ENCODE results near the gene C1orf159. TPM values are rescaled to one million over a fixed set of nuclear protein-coding genes. Genes with fewer than 3 reads are reported as not detected.

C1orf159 gene
- total RNA-seq, 1 donor from 2014 or later, result 8.0 TPM

GRCh38 chr1:1051127-1051810, 64.6 kb downstream of the C1orf159 start:
- H3K9me3 ChIP-seq (ENCODE audit: low read depth), result no peaks in the 10 kb centered on the region
- peaks cover 9% of the 10 kb centered on the region for H4K20me1 ChIP-seq (ENCODE audit: low read depth)
- H3K27ac ChIP-seq, result no peak overlapping the region
- no peak overlapping the region for H3K9ac ChIP-seq
- no peak overlapping the region for H3K27ac Mint-ChIP-seq
- H3K4me1 ChIP-seq, result no peaks in the 10 kb centered on the region
- H2AFZ ChIP-seq (replicated peaks), result no peak overlapping the region
- TF ChIP-seq EZH2phosphoT487 (IDR thresholded peaks at IDR 0.05) (no peak), CTCF (IDR thresholded peaks at IDR 0.05) (no peak), EZH2 (IDR thresholded peaks at IDR 0.05) (no peak)
- no peak for DNase-seq (ENCODE audit: low spot score)
- H3K27me3 Mint-ChIP-seq (ENCODE audit: insufficient read depth, low read depth), result peaks cover 5% of the 10 kb centered on the region
- H3K36me3 Mint-ChIP-seq, result peaks cover 11% of the 10 kb centered on the region
- H3K4me1 Mint-ChIP-seq, result no peaks in the 10 kb centered on the region
- no peaks in the 10 kb centered on the region for H3K9me3 Mint-ChIP-seq
- H3K36me3 ChIP-seq, result no peaks in the 10 kb centered on the region
- no peaks in the 10 kb centered on the region for H3K79me2 ChIP-seq (ENCODE audit: low read depth)
- no peak overlapping the region for H3K4me3 Mint-ChIP-seq
- no peaks in the 10 kb centered on the region for H3K27me3 ChIP-seq
- H3K4me3 ChIP-seq, result no peak overlapping the region
- peaks cover 3% of the 10 kb centered on the region for H3F3A ChIP-seq (ENCODE audit: low read depth)
- no peak overlapping the region for H3K4me2 ChIP-seq

GRCh38 chr1:1050577-1051052, 65.3 kb downstream of the C1orf159 start:
- H4K20me1 ChIP-seq (ENCODE audit: low read depth), result peaks cover 6% of the 10 kb centered on the region
- TF ChIP-seq EZH2phosphoT487 (IDR thresholded peaks at IDR 0.05), result no peak
- TF ChIP-seq EZH2 (IDR thresholded peaks at IDR 0.05), result no peak
- TF ChIP-seq CTCF (IDR thresholded peaks at IDR 0.05), result no peak
- no peak overlapping the region for H3K4me3 ChIP-seq
- no peaks in the 10 kb centered on the region for H3K4me1 ChIP-seq
- H3K27ac ChIP-seq, result no peak overlapping the region
- no peaks in the 10 kb centered on the region for H3K79me2 ChIP-seq (ENCODE audit: low read depth)
- no peaks in the 10 kb centered on the region for H3K27me3 ChIP-seq
- H3K9me3 ChIP-seq (ENCODE audit: low read depth), result no peaks in the 10 kb centered on the region
- no peak for DNase-seq (ENCODE audit: low spot score)
- H3K9ac ChIP-seq, result no peak overlapping the region
- H3K27me3 Mint-ChIP-seq (ENCODE audit: insufficient read depth, low read depth), result peaks cover 2% of the 10 kb centered on the region
- H3K4me1 Mint-ChIP-seq, result no peaks in the 10 kb centered on the region
- no peak overlapping the region for H3K27ac Mint-ChIP-seq
- no peak overlapping the region for H2AFZ ChIP-seq (replicated peaks)
- H3K9me3 Mint-ChIP-seq, result no peaks in the 10 kb centered on the region
- peaks cover 10% of the 10 kb centered on the region for H3K36me3 Mint-ChIP-seq
- no peak overlapping the region for H3K4me3 Mint-ChIP-seq
- peaks cover 3% of the 10 kb centered on the region for H3F3A ChIP-seq (ENCODE audit: low read depth)
- no peak overlapping the region for H3K4me2 ChIP-seq
- H3K36me3 ChIP-seq, result no peaks in the 10 kb centered on the region

GRCh38 chr1:1049318-1050165, 66.3 kb downstream of the C1orf159 start:
- H3K79me2 ChIP-seq (ENCODE audit: low read depth), result no peaks in the 10 kb centered on the region
- Mint-ChIP-seq H3K27ac (no peak overlapping the region), H3K4me3 (no peak overlapping the region), H3K4me1 (no peaks in the 10 kb centered on the region), H3K27me3 (ENCODE audit: insufficient read depth, low read depth) (peaks cover 2% of the 10 kb centered on the region), H3K36me3 (peaks cover 13% of the 10 kb centered on the region), H3K9me3 (no peaks in the 10 kb centered on the region)
- H3K9ac ChIP-seq, result no peak overlapping the region
- no peak for DNase-seq (ENCODE audit: low spot score)
- H2AFZ ChIP-seq (replicated peaks), result no peak overlapping the region
- H3F3A ChIP-seq (ENCODE audit: low read depth), result peaks cover 3% of the 10 kb centered on the region
- no peak overlapping the region for H3K27ac ChIP-seq
- H3K4me3 ChIP-seq, result no peak overlapping the region
- H3K27me3 ChIP-seq, result no peaks in the 10 kb centered on the region
- H3K36me3 ChIP-seq, result no peaks in the 10 kb centered on the region
- no peaks in the 10 kb centered on the region for H3K9me3 ChIP-seq (ENCODE audit: low read depth)
- H4K20me1 ChIP-seq (ENCODE audit: low read depth), result peaks cover 13% of the 10 kb centered on the region
- no peak for TF ChIP-seq EZH2phosphoT487 (IDR thresholded peaks at IDR 0.05)
- TF ChIP-seq CTCF (IDR thresholded peaks at IDR 0.05), result no peak
- TF ChIP-seq EZH2 (IDR thresholded peaks at IDR 0.05), result no peak
- H3K4me2 ChIP-seq, result no peak overlapping the region
- H3K4me1 ChIP-seq, result no peaks in the 10 kb centered on the region

Measured in neural progenitor cell (in vitro differentiated cells).